ENCODE data around the gene BRIP1.

GRCh38 chr17:61874075-61874474 lies 10.7 kb upstream of the BRIP1 start:
- TF ChIP-seq POLR2A (IDR thresholded peaks at IDR 0.05) (no peak), CTCF (IDR thresholded peaks at IDR 0.05) (no peak)

Data from lower leg skin (tissue), 3 donors.